Measurements from ENCODE around the gene PTPRR.

The PTPRR gene

GRCh38 chr12:70683976-70684375 lies 236.6 kb downstream of the PTPRR start:
- no peak for DNase-seq

- DNase-seq = no peak
Observed at GRCh38 chr12:70671698-70672097, 248.8 kb downstream of the PTPRR start.

GRCh38 chr12:70670948-70671347 lies 249.6 kb downstream of the PTPRR start:
- DNase-seq = no peak

GRCh38 chr12:70667253-70667652 lies 253.3 kb downstream of the PTPRR start:
- no peak for DNase-seq

- DNase-seq = no peak
Observed at GRCh38 chr12:70666364-70666763, 254.2 kb downstream of the PTPRR start.

- DNase-seq = peak; percentile 19
Observed at GRCh38 chr12:70664465-70664881, 256.1 kb downstream of the PTPRR start.

- DNase-seq = no peak
Observed at GRCh38 chr12:70663838-70664237, 256.7 kb downstream of the PTPRR start.

GRCh38 chr12:70661466-70662161 lies 258.9 kb downstream of the PTPRR start:
- DNase-seq = peak; percentile 87

GRCh38 chr12:70660620-70661219 lies 259.8 kb downstream of the PTPRR start:
- peak; percentile 81 for DNase-seq

- DNase-seq = no peak
Observed at GRCh38 chr12:70660002-70660604, 260.4 kb downstream of the PTPRR start.

- DNase-seq = no peak
Observed at GRCh38 chr12:70659077-70659606, 261.4 kb downstream of the PTPRR start.

GRCh38 chr12:70657616-70658286 lies 262.8 kb downstream of the PTPRR start:
- no peak for DNase-seq

GRCh38 chr12:70652451-70652850 lies 268.1 kb downstream of the PTPRR start:
- DNase-seq = peak; percentile 65

GRCh38 chr12:70648831-70649230 lies 271.7 kb downstream of the PTPRR start:
- DNase-seq = peak; percentile 91

GRCh38 chr12:70648191-70648590 lies 272.3 kb downstream of the PTPRR start:
- peak; percentile 50 for DNase-seq

GRCh38 chr12:70646850-70647249 lies 273.7 kb downstream of the PTPRR start:
- DNase-seq = peak; percentile 92

GRCh38 chr12:70645494-70646317 lies 274.8 kb downstream of the PTPRR start:
- DNase-seq = peak; percentile 97

- no peak for DNase-seq
Observed at GRCh38 chr12:70644861-70645260, 275.7 kb downstream of the PTPRR start.

GRCh38 chr12:70643939-70644338 lies 276.6 kb downstream of the PTPRR start:
- DNase-seq = no peak

GRCh38 chr12:70641691-70642090 lies 278.8 kb downstream of the PTPRR start:
- no peak for DNase-seq

GRCh38 chr12:70640901-70641300 lies 279.6 kb downstream of the PTPRR start:
- no peak for DNase-seq

GRCh38 chr12:70639535-70639934 lies 281.0 kb downstream of the PTPRR start:
- DNase-seq = no peak

Measured in fibroblast of upper back skin (primary cell).